Islet of Langerhans (tissue), 1 donor: Measurements from ENCODE around the gene ZNRF3.

Experiments
- FAIRE-seq: peaks from one replicate; lab custom pipeline; 2011; peaks lifted over from hg19 to GRCh38; lab: Jason Lieb, UNC

ZNRF3 gene

GRCh38 chr22:28953976-28954880 is 70.9 kb downstream of the ZNRF3 start:
- no peak for FAIRE-seq

- no peak for FAIRE-seq
These were observed 72.4 kb downstream of the ZNRF3 start for GRCh38 chr22:28955817-28956216.

GRCh38 chr22:28956506-28956905 is 73.1 kb downstream of the ZNRF3 start:
- FAIRE-seq = no peak

GRCh38 chr22:28958611-28959010 is 75.2 kb downstream of the ZNRF3 start:
- no peak for FAIRE-seq

GRCh38 chr22:28962042-28962554 is 78.7 kb downstream of the ZNRF3 start:
- no peak for FAIRE-seq

- FAIRE-seq = no peak
These were observed 80.0 kb downstream of the ZNRF3 start for GRCh38 chr22:28963362-28963761.

GRCh38 chr22:28967163-28967665 is 83.8 kb downstream of the ZNRF3 start:
- FAIRE-seq = no peak

GRCh38 chr22:28967969-28968368 is 84.6 kb downstream of the ZNRF3 start:
- no peak for FAIRE-seq

- no peak for FAIRE-seq
These were observed 86.2 kb downstream of the ZNRF3 start for GRCh38 chr22:28969401-28970168.

- no peak for FAIRE-seq
These were observed 90.0 kb downstream of the ZNRF3 start for GRCh38 chr22:28973352-28973751.

- FAIRE-seq = no peak
These were observed 93.7 kb downstream of the ZNRF3 start for GRCh38 chr22:28977060-28977459.

GRCh38 chr22:28977481-28977971 is 94.2 kb downstream of the ZNRF3 start:
- no peak for FAIRE-seq

- FAIRE-seq = no peak
These were observed 94.8 kb downstream of the ZNRF3 start for GRCh38 chr22:28978158-28978557.

GRCh38 chr22:28978863-28979796 is 95.8 kb downstream of the ZNRF3 start:
- no peak for FAIRE-seq

- no peak for FAIRE-seq
These were observed 97.0 kb downstream of the ZNRF3 start for GRCh38 chr22:28980326-28980725.

- FAIRE-seq = no peak
These were observed 98.6 kb downstream of the ZNRF3 start for GRCh38 chr22:28981818-28982499.

- no peak for FAIRE-seq
These were observed 99.8 kb downstream of the ZNRF3 start for GRCh38 chr22:28983190-28983589.

- FAIRE-seq = no peak
These were observed 100.5 kb downstream of the ZNRF3 start for GRCh38 chr22:28983788-28984441.

GRCh38 chr22:28984482-28985158 is 101.2 kb downstream of the ZNRF3 start:
- FAIRE-seq = no peak
